PC-3 (cell line): ENCODE data around the gene SPATS2. TPM values are rescaled to one million over a fixed set of nuclear protein-coding genes. Genes with fewer than 3 reads are reported as not detected.

Experiments
- ATAC-seq: fragments of 200-7000 bp; cut with Tn5 transposase; 2 replicates; pipeline ENCODE4 v1.9.1; 2020; ENCODE audit warnings: mild to moderate bottlenecking, moderate library complexity
- BruUV-seq: library from RNA; stranded (reverse); fragments of 400-500 nt; replicated peaks from 2 replicates; lab custom pipeline; 2021; lab: Mats Ljungman, UMichigan
- CTCF ChIA-PET: fragments of 300-600 bp; sonication (Branson Sonifier 250); formaldehyde crosslinking; loops from one replicate; lab custom pipeline; 2022; ENCODE audit warnings: antibody characterized with exemption; lab: Charles Lee
- POLR2A ChIA-PET: fragments of 300-600 bp; sonication (Branson Sonifier 250); formaldehyde crosslinking; loops from one replicate; lab custom pipeline; 2022; ENCODE audit warnings: antibody characterized with exemption; ENCODE audit not compliant: unreplicated experiment; lab: Charles Lee
- DNase-seq: peaks from one replicate; pipeline ENCODE4 v3.0.0-alpha.2; 2015
- H2AFZ ChIP-seq: fragments of 300-600 bp; sonication (generic); 2 replicates; pipeline ENCODE4 v1.6.0; 2016; ENCODE audit warnings: antibody characterized with exemption, low read length
- H3F3A ChIP-seq: fragments of 300-600 bp; sonication (generic); one replicate; pipeline ENCODE4 v1.6.0; 2017; ENCODE audit warnings: antibody characterized with exemption, low read length, control low read depth, mild to moderate bottlenecking; ENCODE audit not compliant: unreplicated experiment
- H3K27ac ChIP-seq: fragments of 300-600 bp; sonication (generic); 2 replicates; pipeline ENCODE4 v1.5.1; 2016; ENCODE audit warnings: mild to moderate bottlenecking, low read length
- H3K27me3 ChIP-seq: fragments of 300-600 bp; sonication (generic); 2 replicates; pipeline ENCODE4 v1.6.1; 2016; ENCODE audit warnings: low read length, mixed read lengths
- H3K36me3 ChIP-seq: fragments of 300-600 bp; sonication (generic); 2 replicates; pipeline ENCODE4 v1.6.1; 2016; ENCODE audit warnings: low read depth, mixed run types, low read length, mixed read lengths
- H3K4me1 ChIP-seq: fragments of 300-600 bp; sonication (generic); 2 replicates; pipeline ENCODE4 v1.5.1; 2016; ENCODE audit warnings: low read length; ENCODE audit not compliant: insufficient read depth
- H3K4me2 ChIP-seq: fragments of 300-600 bp; sonication (generic); 2 replicates; pipeline ENCODE4 v1.6.0; 2016; ENCODE audit warnings: low read length
- H3K4me3 ChIP-seq: fragments of 300-600 bp; sonication (generic); 2 replicates; pipeline ENCODE4 v1.5.1; 2016; ENCODE audit warnings: mild to moderate bottlenecking, low read length, mixed read lengths
- H3K79me2 ChIP-seq: fragments of 300-600 bp; sonication (generic); 2 replicates; pipeline ENCODE4 v1.6.1; 2017; ENCODE audit warnings: low read length, mixed read lengths
- H3K9ac ChIP-seq: fragments of 300-600 bp; sonication (generic); 2 replicates; pipeline ENCODE4 v1.6.0; 2016; ENCODE audit warnings: mild to moderate bottlenecking, low read length
- H3K9me2 ChIP-seq: fragments of 300-600 bp; sonication (generic); replicated peaks from 2 replicates; pipeline ENCODE4 v1.6.1; 2016; ENCODE audit warnings: mixed run types, low read length, mixed read lengths
- H3K9me3 ChIP-seq: fragments of 300-600 bp; sonication (generic); 2 replicates; pipeline ENCODE4 v1.6.1; 2016; ENCODE audit warnings: low read length, mixed read lengths
- H4K20me1 ChIP-seq: fragments of 300-600 bp; sonication (generic); 2 replicates; pipeline ENCODE4 v1.6.1; 2016; ENCODE audit warnings: low read length, mixed read lengths
- CTCF ChIP-seq: fragments of 300-600 bp; sonication (generic); conservative IDR thresholded peaks from 2 replicates; pipeline ENCODE4 v1.5.1; 2017; ENCODE audit warnings: antibody characterized with exemption, low read depth, mild to moderate bottlenecking, low read length
- EZH2 ChIP-seq: fragments of 300-600 bp; sonication (generic); IDR thresholded peaks from one replicate; pipeline ENCODE4 v1.6.1; 2017; ENCODE audit warnings: antibody characterized with exemption, mild to moderate bottlenecking, low read length; ENCODE audit not compliant: unreplicated experiment
- EZH2phosphoT487 ChIP-seq: fragments of 300-600 bp; sonication (generic); IDR thresholded peaks from 2 replicates; pipeline ENCODE4 v1.6.1; 2018; ENCODE audit warnings: mild to moderate bottlenecking, antibody characterized with exemption, low read length, borderline replicate concordance
- intact Hi-C: fragments of 100-400 bp; cut with micrococcal nuclease; formaldehyde crosslinking; loops from 2 replicates; pipeline ENCODE4 v1.9.0; 2023
- total RNA-seq: library from RNA; depleted of rRNA; stranded (reverse); fragments of >200 nt; gene quantifications from 2 replicates; pipeline ENCODE4 v1.2.3, GENCODE V29; 2014

The SPATS2 gene
- total RNA-seq, 1 experiment from 2014 or later: 27.0 TPM

- Histone ChIP-seq H3K4me1 (peaks cover 42% of the 10 kb centered on the region), H3K27ac (peak overlapping the region; percentile 56), H3K9ac (no peak overlapping the region), H3K4me3 (no peak overlapping the region), H3K9me2 (no peaks in the 10 kb centered on the region), H3K9me3 (no peaks in the 10 kb centered on the region), H3K36me3 (no peaks in the 10 kb centered on the region), H3F3A (peaks cover 5% of the 10 kb centered on the region), H2AFZ (no peak overlapping the region), H4K20me1 (no peaks in the 10 kb centered on the region), H3K79me2 (no peaks in the 10 kb centered on the region), H3K27me3 (no peaks in the 10 kb centered on the region), H3K4me2 (peak overlapping the region; percentile 41; the same call in 1 of the 2 replicates)
- DNase-seq (peak; percentile 57), ATAC-seq (peak; percentile 70)
- POLR2A ChIA-PET: interaction anchor here (0.5 to 2.3 kb wide), 4 partner anchors 65 to 177 kb away, joined by 3 to 16 read pairs (median 6); partner anchors contain the start of gene SPATS2
- intact Hi-C loops: loop anchor here (10.0 kb wide), 1 partner anchor 228 kb away; no protein-coding TSS in a partner anchor
- no TSS peak for BruUV-seq
- no peak for TF ChIP-seq EZH2phosphoT487
- TF ChIP-seq EZH2: no peak
- no peak for TF ChIP-seq CTCF
- CTCF ChIA-PET: interaction anchor here (0.6 to 5.3 kb wide), 8 partner anchors 9 to 214 kb away, joined by 3 to 63 read pairs (median 4); partner anchors contain the start of genes DNAJC22 and SPATS2
Observed at GRCh38 chr12:49512546-49512945, 145.3 kb downstream of the SPATS2 start.

DNA sequence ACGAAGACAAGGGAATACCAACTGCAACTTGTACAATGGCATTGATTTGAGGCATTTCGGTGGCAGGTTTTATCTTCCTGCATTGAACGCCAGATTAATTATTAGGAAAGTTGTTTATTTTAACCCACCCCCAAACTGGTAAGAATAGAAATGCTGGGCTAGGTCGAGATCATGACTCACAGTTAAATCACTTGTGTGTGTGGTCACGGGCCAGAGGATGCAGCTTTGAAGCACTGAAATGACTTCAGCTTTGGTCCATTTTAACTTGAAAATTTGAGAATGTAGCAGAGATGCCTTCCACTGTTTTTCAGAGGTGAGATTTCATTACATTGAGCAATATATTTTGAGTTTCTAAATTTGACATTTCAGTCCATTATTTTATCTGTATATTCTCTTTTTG, 148.0 kb downstream of the SPATS2 start:
- TF ChIP-seq CTCF (no peak), EZH2 (no peak), EZH2phosphoT487 (no peak)
- ChIA-PET CTCF (interaction anchor here (0.6 to 5.3 kb wide), 5 partner anchors 94 to 192 kb away, joined by 3 to 63 read pairs (median 4); partner anchors contain the start of gene TROAP), POLR2A (interaction anchor here (0.7 kb wide), 1 partner anchor 36 kb away, joined by 3 read pairs; no protein-coding TSS in a partner anchor)
- peak overlapping the region; percentile 23; the same call in 1 of the 2 replicates for H3K4me3 ChIP-seq
- intact Hi-C loops: loop anchor here (2.0 to 10.0 kb wide), 3 partner anchors 26 to 230 kb away; no protein-coding TSS in a partner anchor
- peaks cover 40% of the 10 kb centered on the region for H3K4me1 ChIP-seq
- ATAC-seq (peak; percentile 76), DNase-seq (peak; percentile 88)
- no peaks in the 10 kb centered on the region for H4K20me1 ChIP-seq
- no peaks in the 10 kb centered on the region for H3K79me2 ChIP-seq
- H3K9me3 ChIP-seq: no peaks in the 10 kb centered on the region
- peak overlapping the region; percentile 59 for H3K4me2 ChIP-seq
- H3K36me3 ChIP-seq: no peaks in the 10 kb centered on the region
- 0 out of 2 replicates have a peak overlapping the region, but pooled peaks have one; percentile 4 for H3K9ac ChIP-seq
- H3K9me2 ChIP-seq: no peaks in the 10 kb centered on the region
- BruUV-seq: no TSS peak
- H3K27ac ChIP-seq: peak overlapping the region; percentile 44
- no peak overlapping the region for H2AFZ ChIP-seq
- H3F3A ChIP-seq: peaks cover 3% of the 10 kb centered on the region
- H3K27me3 ChIP-seq: no peaks in the 10 kb centered on the region
